Coronary artery (tissue), 2 donors: ENCODE data around the gene ZNF451.

Experiments
- DNase-seq: peaks from one replicate; pipeline ENCODE4 v3.0.0-alpha.2; 2017; ENCODE audit warnings: low spot score
- H3K27ac ChIP-seq, 2 donors: fragments of 200-600 bp; sonication (generic); one replicate each; pipeline ENCODE4 v1.5.1; 2016 to 2019
- H3K4me3 ChIP-seq: fragments of 200-600 bp; sonication (generic); 2 replicates; pipeline ENCODE4 v1.5.1; 2016; ENCODE audit warnings: mild to moderate bottlenecking, moderate library complexity
- TF ChIP-seq, protein P1 (sequence below): fragments of 200-600 bp; sonication (generic); IDR thresholded peaks from one replicate; pipeline ENCODE4 v1.5.1; 2019; ENCODE audit warnings: antibody characterized with exemption

The ZNF451 gene

GRCh38 chr6:57216235-57217101 lies 126.5 kb downstream of the ZNF451 start:
- Histone ChIP-seq H3K4me3 (no peak overlapping the region), H3K27ac (no peak overlapping the region)
- no peak for DNase-seq
- TF ChIP-seq, protein P1, sequence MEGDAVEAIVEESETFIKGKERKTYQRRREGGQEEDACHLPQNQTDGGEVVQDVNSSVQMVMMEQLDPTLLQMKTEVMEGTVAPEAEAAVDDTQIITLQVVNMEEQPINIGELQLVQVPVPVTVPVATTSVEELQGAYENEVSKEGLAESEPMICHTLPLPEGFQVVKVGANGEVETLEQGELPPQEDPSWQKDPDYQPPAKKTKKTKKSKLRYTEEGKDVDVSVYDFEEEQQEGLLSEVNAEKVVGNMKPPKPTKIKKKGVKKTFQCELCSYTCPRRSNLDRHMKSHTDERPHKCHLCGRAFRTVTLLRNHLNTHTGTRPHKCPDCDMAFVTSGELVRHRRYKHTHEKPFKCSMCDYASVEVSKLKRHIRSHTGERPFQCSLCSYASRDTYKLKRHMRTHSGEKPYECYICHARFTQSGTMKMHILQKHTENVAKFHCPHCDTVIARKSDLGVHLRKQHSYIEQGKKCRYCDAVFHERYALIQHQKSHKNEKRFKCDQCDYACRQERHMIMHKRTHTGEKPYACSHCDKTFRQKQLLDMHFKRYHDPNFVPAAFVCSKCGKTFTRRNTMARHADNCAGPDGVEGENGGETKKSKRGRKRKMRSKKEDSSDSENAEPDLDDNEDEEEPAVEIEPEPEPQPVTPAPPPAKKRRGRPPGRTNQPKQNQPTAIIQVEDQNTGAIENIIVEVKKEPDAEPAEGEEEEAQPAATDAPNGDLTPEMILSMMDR, result no peak

GRCh38 chr6:57217270-57217669 lies 127.3 kb downstream of the ZNF451 start:
- no peak overlapping the region for H3K4me3 ChIP-seq
- no peak for DNase-seq
- TF ChIP-seq, protein P1, result no peak
- H3K27ac ChIP-seq, result no peak overlapping the region
